HG03575 (cell line): Measurements from ENCODE around the gene C2orf42.
"Not testable (repeated sequence)": the region's sequence is repeated elsewhere in the genome, so short reads cannot be mapped to it uniquely, and the experiment has no call there.

Source experiments
- ATAC-seq: cut with Tn5 transposase; IDR thresholded peaks from one replicate; pipeline ENCODE4 v1.9.1; 2021; ENCODE audit not compliant: unreplicated experiment, insufficient number of reproducible peaks, low FRiP score; ENCODE audit errors: extremely low read depth

Gene C2orf42

GRCh38 chr2:70113359-70114070 is 77.3 kb downstream of the C2orf42 start:
- ATAC-seq = no peak

- ATAC-seq = no peak
Observed at GRCh38 chr2:70111752-70112591, 78.8 kb downstream of the C2orf42 start.

GRCh38 chr2:70110397-70110796 is 80.4 kb downstream of the C2orf42 start:
- not testable (repeated sequence) for ATAC-seq

- not testable (repeated sequence) for ATAC-seq
Observed at GRCh38 chr2:70106138-70106537, 84.7 kb downstream of the C2orf42 start.

GRCh38 chr2:70104231-70105111 is 86.3 kb downstream of the C2orf42 start:
- ATAC-seq = no peak

- ATAC-seq = no peak
Observed at GRCh38 chr2:70103531-70104061, 87.2 kb downstream of the C2orf42 start.

GRCh38 chr2:70102323-70102905 is 88.4 kb downstream of the C2orf42 start:
- ATAC-seq = not testable (repeated sequence)

- ATAC-seq = not testable (repeated sequence)
Observed at GRCh38 chr2:70101686-70102085, 89.1 kb downstream of the C2orf42 start.

- ATAC-seq = no peak
Observed at GRCh38 chr2:70101174-70101573, 89.6 kb downstream of the C2orf42 start.
